Vagina (tissue), 2 donors: Measurements from ENCODE around the gene ERN1.

ENCODE experiments used
- POLR2AphosphoS5 ChIP-seq, 2 donors: sonication (generic); formaldehyde crosslinking; IDR thresholded peaks; one replicate each; pipeline ENCODE4 v1.9.0; 2017; ENCODE audit warnings: antibody characterized with exemption in 2 of 2, mild to moderate bottlenecking in 2 of 2, low read depth in 1 of 2; ENCODE audit not compliant: insufficient read depth in 1 of 2
- TF ChIP-seq, protein P1 (sequence below), 3 experiments: fragments of 450-650 bp in 2 of 3; fragments of 200-600 bp in 1 of 3; sonication (generic) in 1 of 3; IDR thresholded peaks; one replicate each; pipeline ENCODE4 v1.5.1; 2017 to 2019; ENCODE audit warnings: antibody characterized with exemption in 3 of 3, mild to moderate bottlenecking in 2 of 3, moderate library complexity in 2 of 3

DNA sequence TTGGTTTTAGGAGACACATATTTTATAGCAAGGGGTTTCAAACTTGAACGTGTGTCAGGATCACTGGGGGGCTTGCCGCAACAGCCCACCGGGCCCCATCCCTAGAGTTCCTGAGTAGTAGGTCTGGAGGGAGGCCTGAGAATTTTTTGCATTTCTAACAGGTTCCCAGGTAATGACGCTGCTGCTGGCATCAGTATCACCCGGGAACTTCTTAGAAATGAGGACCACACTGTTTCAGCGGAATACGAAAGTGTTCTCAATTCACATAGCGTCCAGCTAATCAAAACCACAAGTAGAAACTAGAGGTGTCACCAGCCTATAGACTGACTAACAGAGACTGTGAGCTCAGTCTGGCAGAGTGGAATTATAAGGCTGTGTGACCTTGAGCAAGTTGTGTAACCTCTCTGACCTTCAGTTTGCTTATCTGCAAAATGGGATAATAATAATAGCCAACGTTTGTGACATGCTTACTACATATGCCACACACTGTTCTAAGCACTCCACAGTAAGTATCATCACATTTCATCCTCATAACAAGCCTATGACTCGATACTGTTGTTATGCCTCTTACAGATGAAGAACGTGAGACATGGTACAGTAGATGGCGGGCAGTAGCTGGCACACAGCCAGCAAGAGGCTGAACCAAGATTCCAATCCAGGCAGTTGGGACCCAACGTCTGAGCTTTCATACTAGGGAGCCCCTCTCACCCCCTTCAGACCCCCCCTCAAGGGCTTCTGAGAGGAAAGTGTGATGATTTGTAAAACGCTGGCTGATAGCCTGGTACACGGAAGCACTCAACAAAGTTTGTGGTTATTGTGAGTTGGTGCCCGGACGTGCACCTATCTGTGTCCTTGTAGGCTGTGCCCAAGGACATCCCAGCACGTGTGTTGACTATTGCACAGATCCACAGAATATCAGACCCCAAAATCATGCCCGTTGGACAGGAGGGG lies 104.9 kb downstream of the ERN1 start:
- TF ChIP-seq, protein P1, sequence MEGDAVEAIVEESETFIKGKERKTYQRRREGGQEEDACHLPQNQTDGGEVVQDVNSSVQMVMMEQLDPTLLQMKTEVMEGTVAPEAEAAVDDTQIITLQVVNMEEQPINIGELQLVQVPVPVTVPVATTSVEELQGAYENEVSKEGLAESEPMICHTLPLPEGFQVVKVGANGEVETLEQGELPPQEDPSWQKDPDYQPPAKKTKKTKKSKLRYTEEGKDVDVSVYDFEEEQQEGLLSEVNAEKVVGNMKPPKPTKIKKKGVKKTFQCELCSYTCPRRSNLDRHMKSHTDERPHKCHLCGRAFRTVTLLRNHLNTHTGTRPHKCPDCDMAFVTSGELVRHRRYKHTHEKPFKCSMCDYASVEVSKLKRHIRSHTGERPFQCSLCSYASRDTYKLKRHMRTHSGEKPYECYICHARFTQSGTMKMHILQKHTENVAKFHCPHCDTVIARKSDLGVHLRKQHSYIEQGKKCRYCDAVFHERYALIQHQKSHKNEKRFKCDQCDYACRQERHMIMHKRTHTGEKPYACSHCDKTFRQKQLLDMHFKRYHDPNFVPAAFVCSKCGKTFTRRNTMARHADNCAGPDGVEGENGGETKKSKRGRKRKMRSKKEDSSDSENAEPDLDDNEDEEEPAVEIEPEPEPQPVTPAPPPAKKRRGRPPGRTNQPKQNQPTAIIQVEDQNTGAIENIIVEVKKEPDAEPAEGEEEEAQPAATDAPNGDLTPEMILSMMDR (IDR thresholded peaks at IDR 0.05), result no peak
- TF ChIP-seq POLR2AphosphoS5 (IDR thresholded peaks at IDR 0.05; ENCODE audit: insufficient read depth in 1 of 2, low read depth in 1 of 2), result no peak
